ENCODE measurements around the gene LBX1.
"Not testable (repeated sequence)": the region's sequence is repeated elsewhere in the genome, so short reads cannot be mapped to it uniquely, and the experiment has no call there.

Gene LBX1

DNA sequence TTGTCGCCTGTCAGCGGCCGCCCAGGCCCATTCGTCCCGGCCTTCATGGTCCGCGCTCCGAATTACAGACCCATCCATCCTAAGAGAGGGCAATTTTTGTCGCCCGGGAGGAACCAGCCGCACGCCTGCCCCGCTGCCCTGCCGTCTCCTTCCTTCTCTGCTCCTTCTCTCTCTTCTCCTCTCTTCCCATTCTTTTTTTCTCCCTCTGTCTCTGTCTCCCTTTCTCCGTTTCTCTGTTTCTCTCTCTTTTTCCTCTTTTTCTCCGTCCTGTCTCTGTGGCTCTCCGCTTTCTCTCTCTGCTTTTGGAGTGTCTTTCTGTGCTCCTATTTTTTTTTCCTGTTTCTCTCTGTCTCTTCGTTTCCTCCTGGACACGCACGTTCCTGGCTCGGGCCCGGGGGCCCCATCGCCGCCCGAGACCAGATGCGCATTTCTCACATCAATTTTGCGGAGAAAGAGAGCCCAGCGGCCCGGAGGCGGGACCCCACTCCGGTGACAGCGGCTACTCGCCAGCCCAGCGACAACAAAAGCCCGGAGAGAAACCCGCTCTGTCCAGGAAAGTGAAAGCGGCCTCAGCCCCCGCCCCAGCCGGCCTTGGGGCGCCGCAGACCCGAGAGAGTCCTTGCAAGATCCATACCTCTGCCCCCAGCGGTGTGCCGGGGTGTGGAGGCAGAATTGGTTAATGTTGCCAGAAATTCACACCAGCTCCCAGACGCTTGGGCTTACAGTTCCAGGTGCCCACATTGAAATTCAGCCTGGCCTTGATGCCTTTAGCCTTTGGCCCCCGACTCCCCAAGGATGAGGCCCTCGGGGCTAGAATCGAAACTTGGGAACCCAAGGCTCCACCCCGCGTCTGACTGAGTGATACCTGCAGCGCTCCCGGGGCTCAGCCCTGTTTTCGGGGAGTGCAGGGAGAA lies 4.1 kb downstream of the LBX1 start:
- FAIRE-seq, result no peak

DNA sequence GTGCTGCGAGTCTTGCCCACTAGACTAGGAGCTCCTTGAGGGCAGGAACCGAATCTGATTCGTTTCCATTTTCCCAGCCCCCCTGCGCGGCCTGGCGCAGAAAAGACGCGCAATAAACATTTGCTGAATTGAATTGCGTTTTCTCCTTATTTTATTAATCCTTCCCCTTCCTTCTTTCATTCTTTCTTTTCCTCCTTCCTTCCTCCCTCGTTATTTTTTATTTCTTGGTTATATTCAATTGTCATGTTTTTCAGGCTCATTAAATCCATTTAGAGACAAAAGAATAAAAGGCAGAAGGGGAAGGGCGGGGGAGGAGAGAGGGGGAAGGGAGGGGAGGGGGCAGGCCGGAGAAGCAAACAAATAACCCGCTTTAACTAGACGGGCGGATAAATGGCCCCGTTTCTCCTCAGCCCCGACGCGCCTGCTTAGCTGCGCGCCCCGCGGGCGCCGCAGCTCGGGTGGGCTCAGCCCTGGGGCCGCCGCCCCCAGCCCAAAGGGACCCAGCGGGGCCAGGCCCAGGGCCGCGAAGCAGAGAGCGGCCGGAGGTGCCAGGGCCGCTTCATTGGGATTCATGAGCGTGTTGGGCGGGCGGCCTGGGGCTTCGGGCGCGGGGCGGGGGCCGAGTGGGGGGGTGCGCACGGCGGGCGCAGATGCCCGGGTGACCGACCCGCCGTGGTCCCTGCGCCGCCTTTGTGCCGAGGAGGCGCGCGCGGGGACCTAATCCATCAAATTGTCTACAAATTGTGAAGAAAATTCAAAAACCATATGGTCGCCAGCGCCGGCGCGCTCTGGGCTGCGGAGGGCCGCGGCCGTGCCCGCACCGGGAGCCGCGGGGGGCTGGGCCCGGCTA lies 5.0 kb downstream of the LBX1 start:
- no peak for FAIRE-seq

DNA sequence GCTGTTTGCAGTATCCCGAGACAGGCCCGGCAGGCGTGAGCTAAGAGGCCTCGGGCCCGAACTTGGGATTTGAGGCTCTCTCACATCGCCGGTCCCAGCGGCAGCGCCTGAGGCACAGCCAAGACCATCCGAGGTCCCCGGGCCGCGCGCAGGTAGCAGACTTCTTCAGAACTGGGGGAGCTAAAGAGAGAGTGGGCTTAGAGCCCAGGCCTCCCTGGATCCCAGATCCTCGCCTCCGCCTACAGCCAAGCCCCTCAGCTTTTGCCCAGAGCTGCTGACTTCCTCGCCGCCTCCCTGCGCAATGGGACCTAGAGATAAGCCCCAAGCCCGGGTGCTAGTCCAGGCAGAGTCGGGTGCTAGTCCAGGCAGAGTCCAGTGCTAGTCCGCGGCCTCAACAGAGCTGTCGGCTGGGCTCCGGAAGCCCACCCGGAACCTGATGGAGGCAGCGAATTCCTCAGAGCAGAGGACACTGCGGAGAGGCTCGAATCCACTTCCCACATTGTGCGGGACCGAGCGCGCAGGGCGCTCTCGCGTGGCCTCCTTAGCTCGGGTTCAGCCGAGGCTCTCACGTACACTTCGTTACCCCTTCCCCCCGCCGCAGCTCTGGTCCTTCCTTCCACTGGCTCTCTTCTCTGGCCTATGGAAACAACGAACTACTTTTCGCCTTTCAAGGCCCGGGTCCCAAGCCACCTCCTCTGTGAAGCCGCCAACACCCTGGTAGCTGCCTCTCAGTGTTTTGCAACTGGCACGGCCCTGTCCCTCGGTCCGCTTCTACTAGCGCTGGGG lies 5.8 kb downstream of the LBX1 start:
- FAIRE-seq, result no peak

DNA sequence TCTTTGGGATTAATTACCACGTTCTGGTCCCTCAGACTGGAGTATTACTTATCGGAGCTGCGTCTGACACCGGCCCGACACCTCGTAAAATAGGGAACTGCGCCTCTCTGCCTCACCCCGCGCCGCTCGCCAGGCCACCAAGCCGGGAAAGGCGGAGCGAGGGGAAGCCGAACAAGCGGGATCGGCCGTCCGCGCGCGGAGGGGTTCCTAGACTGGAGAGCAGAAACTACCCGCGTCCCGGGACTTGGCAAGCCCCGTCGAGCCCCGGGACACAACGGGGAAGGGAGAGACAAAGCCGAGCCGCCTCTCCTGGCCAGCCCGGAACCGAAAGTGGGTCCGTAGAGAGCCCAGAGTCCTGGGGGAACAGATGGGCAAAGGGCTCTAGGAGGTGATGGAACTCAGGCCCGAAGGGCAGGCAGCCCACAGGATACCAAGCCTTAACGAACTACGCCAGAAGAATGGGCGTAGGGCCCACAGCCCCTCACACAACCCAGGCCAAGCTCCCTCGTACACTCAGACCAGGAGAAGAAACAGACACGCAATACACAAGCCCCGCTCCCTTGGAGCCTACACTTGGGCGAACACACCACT lies 6.5 kb downstream of the LBX1 start:
- FAIRE-seq, result no peak

DNA sequence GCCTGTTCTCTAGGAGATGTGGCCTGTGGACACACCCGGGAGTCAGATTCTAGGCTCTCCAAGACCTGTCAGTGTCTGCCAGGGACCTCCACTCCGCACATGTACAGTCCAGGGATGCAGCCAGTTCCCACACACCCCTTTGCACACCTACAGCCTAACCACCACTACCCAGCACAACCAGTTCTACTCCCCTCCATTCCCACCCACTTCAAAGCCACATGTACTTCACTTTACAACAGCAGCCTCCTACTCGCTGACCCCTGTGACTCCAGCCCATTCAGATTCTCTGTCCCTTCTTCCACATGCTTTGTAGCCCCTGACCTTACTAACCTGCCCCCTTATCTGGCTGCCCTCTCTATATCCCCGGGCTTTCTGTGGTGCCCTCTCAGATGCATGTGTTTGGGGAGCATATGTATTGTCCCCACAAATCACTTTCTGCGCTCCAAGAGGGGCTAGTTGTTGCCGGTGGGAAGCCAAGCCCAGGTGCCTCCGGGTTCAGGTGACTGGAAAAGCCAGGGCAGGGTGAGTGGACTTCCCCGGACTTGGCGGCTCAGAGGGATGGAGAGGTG lies 7.2 kb downstream of the LBX1 start:
- no peak for FAIRE-seq

DNA sequence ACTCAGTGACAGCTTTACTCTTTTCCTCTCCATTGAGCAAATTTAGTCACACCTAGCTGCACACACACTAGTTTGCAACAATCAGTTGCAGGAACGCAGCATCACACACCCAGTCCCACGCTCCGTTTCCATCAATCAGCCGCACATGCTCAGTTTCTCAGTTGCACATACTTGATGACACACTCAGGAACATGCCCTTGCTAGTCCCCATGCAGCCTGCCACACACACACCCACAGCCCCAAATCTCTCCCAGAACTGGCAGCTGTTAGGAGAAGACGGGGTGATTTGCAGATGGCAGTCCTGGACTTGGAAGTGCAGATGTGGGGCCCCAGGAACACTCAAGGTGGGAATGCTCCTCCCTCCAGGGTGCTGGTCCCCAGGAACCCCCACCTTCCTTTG lies 7.7 kb downstream of the LBX1 start:
- no peak for FAIRE-seq

DNA sequence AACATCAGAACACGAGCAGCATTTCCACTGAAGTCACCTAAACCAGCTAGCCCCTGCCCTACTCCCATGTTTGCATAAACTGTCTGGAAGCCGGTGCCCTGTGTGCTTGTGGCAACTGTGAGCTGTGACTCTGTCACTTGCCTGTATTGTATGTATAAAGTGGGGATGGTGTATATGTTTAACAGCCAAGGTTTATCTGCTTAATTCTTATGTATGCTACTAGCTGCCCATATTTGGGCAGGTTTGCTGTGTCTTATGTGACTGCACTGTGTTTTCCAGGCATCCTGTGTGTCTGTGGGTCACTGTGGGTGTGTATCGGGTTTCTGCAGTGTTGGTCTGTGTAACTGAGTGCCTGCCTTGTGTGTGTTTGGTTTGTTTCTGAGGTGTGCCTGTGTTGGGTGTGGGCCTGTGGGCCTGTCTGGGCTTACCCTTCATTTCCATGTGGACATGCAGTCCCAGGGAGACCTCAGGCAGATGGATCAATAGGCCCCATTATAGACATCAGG lies 9.3 kb downstream of the LBX1 start:
- FAIRE-seq, result no peak

DNA sequence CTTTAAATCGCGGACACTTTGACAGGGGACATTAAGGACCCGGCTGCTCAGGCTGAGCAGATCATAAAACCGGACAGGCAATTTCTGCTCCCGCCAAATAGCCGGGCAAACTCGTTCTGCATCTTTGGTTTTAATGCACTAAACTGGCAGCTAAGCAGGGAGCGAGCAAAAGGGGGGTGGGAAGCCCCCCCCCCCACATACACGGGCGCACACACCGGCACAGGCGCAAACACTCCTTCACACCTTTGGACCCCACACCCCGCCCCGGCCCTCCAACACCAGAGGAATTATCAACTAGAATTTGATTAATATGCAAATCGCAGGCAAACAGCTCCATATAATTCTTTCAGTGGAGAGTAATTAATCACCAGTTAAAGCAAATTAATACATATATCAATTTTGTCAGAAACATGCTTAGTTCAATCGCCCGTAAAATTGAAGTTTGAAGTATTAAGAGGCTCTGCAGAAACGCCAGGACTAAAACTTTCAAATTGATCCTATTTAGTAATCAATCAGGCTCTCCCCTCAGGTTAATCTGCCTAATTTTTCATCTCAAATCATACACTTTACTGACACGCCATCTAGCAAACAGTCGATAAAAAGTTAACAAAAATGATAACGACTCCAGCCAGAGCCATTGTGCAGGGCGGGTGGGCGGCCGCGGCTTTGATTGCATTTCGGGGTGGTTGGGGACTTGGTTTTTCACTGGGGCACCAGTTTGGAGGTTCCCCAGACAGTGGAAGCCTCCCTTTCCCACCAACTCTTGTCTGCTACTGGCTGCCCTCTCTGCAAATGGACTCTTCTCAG lies 9.9 kb downstream of the LBX1 start:
- FAIRE-seq, result no peak

DNA sequence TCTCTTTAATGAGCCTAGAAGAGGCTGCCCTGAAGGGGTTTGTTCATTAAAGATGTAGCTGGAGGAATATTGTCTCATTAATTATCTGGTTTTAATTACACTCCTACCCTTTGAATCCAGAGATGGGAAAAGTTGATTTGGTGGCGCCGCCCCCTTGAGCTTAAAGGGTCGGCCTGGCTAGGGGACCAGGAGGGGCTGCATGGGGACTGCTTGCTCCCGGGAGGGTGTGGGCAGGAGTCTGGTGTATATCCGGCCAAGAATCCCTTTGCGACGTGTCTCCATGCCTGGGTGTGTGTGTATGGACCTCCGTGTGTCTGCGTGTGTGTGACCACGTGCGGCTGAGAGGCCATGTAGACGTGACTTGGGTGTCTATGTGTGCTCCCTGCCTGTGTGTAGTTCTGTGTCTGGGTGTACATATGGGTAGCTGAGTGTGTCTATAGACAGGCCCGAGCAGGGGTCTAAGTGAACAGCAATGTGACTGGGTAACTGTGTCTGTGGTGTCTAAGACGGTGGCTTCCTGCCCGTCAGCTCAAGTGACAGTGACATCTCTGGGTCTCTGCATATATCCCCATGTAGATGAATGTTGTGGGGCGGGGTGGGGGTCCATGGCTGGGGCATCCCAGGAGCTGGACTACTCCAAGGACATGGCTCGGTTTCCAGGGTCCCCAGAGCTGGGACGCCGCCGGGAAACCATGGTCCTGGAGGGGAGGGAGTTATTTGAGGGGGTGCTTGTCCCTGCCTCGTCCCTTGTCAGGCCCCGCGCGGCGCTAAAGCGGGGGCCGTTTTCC lies 10.7 kb downstream of the LBX1 start:
- FAIRE-seq, result no peak

DNA sequence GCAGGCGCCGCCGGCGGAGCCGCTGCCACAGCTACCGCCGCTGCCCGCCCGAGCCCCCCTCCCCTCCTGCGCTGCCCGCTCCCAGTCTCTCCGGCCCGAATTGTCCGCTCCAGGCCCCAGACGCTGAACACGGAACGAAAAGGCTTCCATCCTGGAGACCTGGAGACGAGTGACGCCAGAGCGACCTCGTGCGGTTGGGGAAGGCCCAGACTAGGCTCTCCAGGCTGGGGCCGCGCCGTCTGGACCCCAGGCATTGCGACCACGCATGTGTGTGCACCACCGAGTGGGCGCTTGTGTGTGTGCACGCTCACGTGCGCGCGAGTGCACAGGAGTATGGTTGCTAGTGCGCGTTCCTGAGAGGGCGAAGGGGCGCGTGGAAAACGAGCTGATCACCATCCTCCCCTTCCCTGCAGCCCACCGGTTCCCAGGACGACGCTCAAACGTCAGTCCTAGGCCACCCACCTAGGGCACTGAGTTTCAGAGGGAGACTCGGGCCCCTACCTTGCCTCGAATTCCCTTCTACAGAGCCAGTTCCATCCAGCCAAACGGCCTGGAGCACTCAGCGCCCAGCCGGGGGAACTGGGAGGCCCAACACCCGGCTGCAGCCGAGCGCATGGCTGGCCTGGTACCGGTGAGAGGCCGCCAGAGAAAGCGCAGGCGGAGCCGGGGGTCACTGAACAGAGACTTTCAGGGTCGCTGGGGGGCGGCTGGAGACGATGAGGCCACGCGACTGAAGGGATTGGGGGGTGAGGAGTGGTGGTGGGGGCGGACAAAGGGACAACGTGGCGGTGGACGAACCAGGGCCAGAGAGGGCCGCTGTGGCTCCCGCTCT lies 11.6 kb downstream of the LBX1 start:
- no peak for FAIRE-seq

DNA sequence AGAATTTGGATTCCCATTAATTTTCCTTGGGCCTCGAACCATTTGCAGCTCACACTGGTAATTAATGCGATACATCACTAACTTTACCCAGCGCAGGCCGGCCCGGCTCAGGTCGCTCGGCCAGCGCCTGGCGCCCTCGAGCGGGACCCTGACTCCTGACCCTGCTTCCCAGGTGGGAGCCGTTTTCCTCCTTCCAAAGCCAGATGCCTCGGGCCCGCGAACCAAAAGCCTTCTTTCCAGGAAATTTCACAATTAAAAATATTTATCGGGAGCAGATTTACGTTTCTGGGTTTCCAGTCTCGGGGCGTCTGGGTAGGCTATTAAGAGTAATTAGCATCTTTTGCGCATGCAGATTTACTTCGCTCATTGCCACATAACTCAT lies 12.2 kb downstream of the LBX1 start:
- FAIRE-seq, result no peak

DNA sequence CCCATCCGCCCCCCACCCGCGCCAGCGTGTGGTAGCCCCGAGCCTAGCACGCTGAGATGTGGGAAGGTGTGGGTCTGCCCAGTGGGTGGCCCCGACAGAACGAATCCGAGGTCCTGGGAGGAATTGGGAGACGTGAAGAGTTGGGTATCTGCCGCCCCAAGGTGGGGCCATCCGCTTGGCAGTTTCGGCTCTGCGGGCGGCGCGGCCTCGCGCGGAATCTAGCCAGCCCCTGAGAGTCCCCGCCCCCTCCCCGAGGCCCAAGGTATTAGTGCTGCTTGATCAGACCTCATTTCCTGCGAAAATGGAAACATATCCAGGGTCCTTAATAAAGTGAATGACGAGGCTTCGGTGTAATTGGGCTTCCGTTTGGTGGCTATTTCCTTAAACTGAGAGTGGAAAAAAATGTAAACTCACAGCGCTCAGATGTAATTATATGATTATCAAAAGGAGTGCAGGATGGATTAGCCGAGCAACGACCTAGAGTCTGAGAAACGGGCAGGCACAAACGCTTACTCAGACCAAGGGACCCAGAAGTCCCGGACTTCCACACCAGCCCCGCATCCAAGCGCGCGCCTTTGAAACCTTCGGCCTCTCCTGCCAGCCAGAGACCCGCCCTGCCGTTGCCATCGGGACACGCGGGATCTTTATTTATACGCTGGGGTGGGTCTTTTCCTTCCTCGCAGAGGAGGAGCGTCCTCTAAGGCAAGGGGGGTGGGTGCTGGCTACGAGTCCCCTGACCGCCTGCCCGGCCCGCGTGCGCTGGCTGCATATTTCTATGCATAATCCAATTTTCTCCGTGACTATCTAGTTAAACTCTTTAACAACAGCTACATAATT lies 12.8 kb downstream of the LBX1 start:
- FAIRE-seq, result no peak

DNA sequence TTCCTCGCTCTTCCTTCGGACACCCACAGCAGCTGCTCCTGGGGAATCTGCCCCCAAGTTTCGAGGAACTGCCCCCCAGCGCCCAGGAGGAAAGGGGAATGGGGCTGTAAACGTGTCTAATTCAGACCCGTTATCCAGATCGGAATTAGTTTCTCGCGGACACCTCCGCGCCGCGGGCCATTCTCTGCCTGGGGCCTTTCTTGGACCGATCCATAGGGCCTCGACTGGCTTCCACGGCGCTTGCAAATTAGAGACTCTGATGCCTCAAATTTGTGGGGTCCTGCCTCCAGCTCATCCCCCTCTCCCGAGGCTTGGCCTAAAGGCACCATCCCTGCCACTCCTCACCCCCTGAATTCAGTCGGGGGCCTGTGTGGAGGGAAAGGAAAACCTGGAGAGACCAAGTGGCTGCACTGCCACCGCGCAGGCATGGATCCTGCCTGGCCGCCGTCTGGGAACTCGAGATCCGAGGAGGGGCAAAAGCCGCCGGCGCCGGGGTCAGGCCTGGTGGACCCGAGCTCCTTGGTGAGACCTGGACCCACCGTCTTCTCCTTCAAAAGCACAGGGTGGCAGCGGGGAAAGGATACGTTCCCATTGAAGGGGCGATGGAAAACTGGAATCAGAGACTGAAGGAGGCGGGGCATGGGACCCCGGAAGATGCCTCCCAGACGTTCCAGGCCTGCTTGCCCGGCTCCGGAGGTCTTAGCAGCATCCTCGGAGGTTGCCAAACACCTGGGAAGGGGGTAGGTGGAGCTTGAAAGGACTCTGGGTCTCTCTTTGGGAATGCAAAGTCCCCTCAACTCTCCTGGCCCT lies 13.7 kb downstream of the LBX1 start:
- no peak for FAIRE-seq

DNA sequence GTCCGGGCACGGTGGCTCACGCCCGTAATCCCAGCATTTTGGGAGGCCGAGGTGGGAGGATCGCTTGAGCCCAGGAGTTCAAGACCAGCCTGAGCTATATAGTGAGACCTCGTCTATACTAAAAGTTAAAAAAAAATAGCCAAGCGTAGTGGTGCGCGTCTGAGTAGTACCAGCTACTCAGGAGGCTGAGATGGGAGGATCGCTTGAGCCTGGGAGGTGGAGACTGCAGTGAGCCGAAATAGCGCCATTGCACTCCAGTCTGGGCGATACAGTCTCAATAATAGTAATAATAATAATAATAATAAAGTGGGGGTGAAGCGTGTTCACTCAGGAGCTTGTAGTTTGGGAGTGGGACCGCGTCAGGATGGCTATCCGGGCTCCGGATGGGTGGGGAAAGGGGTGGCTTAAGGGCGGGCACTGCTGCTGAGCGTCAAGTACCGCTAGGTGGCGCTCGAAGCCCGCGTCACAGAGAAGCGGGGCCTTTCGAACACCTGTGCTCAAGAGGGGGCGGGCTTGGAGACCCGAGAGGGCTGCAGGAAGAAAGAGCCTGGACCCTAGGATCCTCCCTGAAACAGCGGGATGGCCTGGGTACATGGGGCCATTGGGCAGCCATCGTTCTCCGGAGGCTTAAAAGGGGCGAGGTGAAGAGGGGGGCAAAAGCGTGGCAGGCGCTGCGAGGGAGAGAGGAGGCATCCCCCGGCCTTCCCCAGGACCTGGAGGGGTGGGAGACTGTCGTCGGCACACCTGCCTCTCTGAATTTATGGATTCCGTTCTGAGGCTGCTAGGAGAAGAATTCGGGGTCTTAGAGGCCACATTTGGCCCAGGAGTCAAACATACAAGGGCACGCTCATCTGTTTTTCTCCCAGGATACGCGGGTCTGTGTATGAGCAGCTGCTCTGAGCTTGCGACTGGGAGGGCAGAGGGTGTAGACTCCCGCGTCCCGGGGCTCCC lies 14.5 kb downstream of the LBX1 start:
- peak; percentile 74 for FAIRE-seq

DNA sequence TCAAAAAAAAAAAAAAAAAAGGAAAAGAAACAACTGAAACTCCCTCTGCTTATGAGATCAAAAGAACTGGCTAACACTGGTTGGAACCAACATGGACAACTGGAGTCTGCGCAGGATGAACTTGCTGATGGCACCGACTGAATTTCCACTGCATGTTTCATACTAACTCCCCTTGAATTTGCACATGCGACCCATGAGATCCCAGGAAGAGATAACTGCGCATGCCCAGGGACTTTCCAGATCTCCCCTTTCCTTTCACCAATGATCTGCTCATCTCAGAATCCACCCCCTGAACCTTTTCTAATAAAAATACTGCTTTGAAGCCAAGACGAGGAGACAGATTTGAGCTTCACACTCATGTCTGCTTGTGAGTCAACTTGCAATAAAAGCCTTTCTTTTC lies 20.7 kb downstream of the LBX1 start:
- no peak for FAIRE-seq

DNA sequence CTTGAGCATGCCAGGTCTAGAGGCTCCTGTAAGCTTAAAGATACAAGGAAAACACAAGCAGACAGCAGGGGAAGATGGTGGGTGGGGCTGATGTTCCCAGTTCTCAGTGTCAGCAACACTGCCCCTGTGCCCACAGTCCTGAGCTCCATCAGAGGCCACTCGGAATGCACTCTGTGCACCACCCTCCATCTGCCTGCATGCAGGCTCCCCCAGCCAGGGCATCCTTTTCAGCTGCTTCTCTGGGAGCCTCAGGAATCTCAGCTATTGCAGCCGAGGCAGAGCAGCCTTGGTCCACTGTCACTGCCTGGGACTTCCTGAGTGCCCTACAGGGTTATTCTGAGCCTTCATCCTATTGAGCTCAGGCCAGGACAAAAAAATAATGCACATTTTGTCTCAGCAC lies 22.2 kb downstream of the LBX1 start:
- FAIRE-seq, result no peak

DNA sequence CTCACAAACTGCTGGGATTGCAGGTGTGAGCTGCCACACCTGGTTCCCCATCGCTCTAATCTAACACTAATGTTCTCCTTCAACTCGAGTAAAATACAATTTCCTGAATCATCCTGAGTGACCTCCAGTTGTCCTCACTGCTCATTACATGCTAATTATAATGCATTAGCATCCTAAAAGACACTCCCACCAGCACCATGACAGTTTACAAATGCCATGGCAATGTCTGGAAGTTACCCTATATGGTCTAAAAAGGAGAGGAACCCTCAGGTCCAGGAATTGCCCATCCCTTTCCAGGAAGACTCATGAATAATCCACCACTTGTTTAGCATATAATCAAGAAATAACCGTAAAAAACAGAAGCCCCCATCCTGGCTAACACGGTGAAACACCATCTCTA lies 26.6 kb downstream of the LBX1 start:
- not testable (repeated sequence) for FAIRE-seq

Measured in G401.6 (cell line).